ENCODE data around the gene SYNE2. TPM values are rescaled to one million over a fixed set of nuclear protein-coding genes. Genes with fewer than 3 reads are reported as not detected.
"Not testable (repeated sequence)": the region's sequence is repeated elsewhere in the genome, so short reads cannot be mapped to it uniquely, and the experiment has no call there.

Gene SYNE2
- total RNA-seq, 4 donors from 2014 or later = 96.9 to 207 (median 182) TPM

GRCh38 chr14:64208981-64209380 is 356.2 kb downstream of the SYNE2 start:
- DNase-seq (no peak), ATAC-seq (no peak)
- H3K4me3 ChIP-seq = no peak overlapping the region
- peak overlapping the region; percentile 72 to 99 (median 82) for H3K27ac ChIP-seq
- H3K4me1 ChIP-seq = peaks cover 35 to 41% of the 10 kb centered on the region in 2 donors
- TF ChIP-seq CTCF (IDR thresholded peaks at IDR 0.05 in 4 of 5, conservative IDR thresholded peaks at IDR 0.05 in 1 of 5) (no peak), POLR2A (IDR thresholded peaks at IDR 0.05) (no peak)
- H3K27me3 ChIP-seq = no peaks in the 10 kb centered on the region
- H3K9me3 ChIP-seq = no peaks in the 10 kb centered on the region
- intact Hi-C loops (cut with DNase I; ENCODE audit: low total_unique reads) = no loop called here
- in situ Hi-C loops (cut with MboI; ENCODE audit: low sequenced_read_pairs in 4 of 4) = no loop called here
- H3K36me3 ChIP-seq = peaks cover 0 to 25% of the 10 kb centered on the region in 2 donors

DNA sequence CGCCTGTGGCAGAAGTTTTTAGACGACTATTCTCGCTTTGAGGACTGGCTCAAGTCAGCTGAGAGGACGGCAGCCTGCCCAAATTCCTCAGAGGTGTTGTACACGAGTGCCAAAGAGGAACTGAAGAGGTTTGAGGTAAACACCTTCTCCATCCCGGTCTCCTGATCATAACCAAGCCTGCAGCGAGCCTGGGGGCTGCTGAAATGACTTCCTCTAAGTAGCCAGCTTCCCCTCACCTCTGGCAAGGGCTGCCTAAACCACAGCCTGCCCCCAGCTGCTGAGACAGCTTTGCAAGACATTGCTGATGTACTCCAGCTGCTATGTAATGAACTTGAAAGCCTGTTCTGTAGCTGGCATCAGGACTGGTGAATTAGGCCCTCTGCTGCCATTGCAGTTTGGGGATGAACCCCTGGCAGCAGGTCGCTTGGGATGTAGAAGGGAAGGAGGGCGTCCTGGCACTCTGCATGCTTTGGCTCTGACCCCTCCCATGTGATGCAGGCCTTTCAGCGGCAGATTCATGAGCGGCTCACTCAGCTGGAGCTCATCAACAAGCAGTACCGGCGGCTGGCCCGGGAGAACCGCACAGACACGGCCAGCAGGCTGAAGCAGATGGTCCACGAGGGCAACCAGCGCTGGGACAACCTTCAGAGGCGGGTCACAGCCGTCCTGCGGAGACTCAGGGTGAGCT is 356.8 kb downstream of the SYNE2 start:
- TF ChIP-seq POLR2A (IDR thresholded peaks at IDR 0.05) (no peak), CTCF (IDR thresholded peaks at IDR 0.05 in 4 of 5, conservative IDR thresholded peaks at IDR 0.05 in 1 of 5) (no peak)
- in situ Hi-C loops (cut with MboI; ENCODE audit: low sequenced_read_pairs in 4 of 4) = no loop called here
- ATAC-seq (peak; percentile 43 to 56), DNase-seq (peak; percentile 56 to 59)
- intact Hi-C loops (cut with DNase I; ENCODE audit: low total_unique reads) = no loop called here
- peak overlapping the region; percentile 72 to 99 (median 82) for H3K27ac ChIP-seq
- H3K36me3 ChIP-seq = peaks cover 0 to 25% of the 10 kb centered on the region in 2 donors
- H3K9me3 ChIP-seq = no peaks in the 10 kb centered on the region
- peaks cover 39 to 42% of the 10 kb centered on the region in 2 donors for H3K4me1 ChIP-seq
- no peak overlapping the region for H3K4me3 ChIP-seq
- no peaks in the 10 kb centered on the region for H3K27me3 ChIP-seq

DNA sequence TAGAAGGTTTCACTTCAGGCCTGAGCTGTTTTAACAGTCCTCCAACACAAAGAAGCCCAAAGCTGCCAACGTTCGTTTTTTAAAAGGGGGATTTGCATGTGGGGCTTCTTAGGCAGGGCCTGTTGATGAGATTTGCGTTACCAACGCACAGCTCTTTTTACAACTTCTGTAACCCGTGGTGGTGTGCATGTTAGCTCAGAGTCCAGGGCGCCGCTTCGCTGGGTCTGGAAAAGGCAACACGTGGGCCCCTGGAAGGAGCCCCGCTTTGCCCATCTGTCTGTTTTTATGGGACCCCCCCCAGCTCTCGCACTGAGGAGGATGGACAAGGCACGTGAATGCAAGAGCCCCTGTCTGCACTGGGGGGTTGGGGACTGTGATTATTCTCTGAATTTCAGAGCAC is 357.4 kb downstream of the SYNE2 start:
- peak overlapping the region; percentile 72 to 99 (median 82) for H3K27ac ChIP-seq
- no peaks in the 10 kb centered on the region for H3K9me3 ChIP-seq
- no peaks in the 10 kb centered on the region for H3K27me3 ChIP-seq
- ATAC-seq (no peak), DNase-seq (no peak)
- H3K4me3 ChIP-seq = no peak overlapping the region
- in situ Hi-C loops (cut with MboI; ENCODE audit: low sequenced_read_pairs in 4 of 4) (no loop called here), intact Hi-C loops (cut with DNase I; ENCODE audit: low total_unique reads) (no loop called here)
- TF ChIP-seq POLR2A (IDR thresholded peaks at IDR 0.05) (no peak), CTCF (IDR thresholded peaks at IDR 0.05 in 4 of 5, conservative IDR thresholded peaks at IDR 0.05 in 1 of 5) (no peak)
- H3K36me3 ChIP-seq = peaks cover 0 to 25% of the 10 kb centered on the region in 2 donors
- peaks cover 40 to 42% of the 10 kb centered on the region in 2 donors for H3K4me1 ChIP-seq

GRCh38 chr14:64210912-64211311 is 358.1 kb downstream of the SYNE2 start:
- DNase-seq; intact Hi-C loops (cut with DNase I; ENCODE audit: low total_unique reads); H3K4me3 ChIP-seq; H3K9me3 ChIP-seq; ATAC-seq; H3K27me3 ChIP-seq; in situ Hi-C loops (cut with MboI; ENCODE audit: low sequenced_read_pairs in 4 of 4): not testable (repeated sequence)
- Histone ChIP-seq H3K27ac (peak overlapping the region in 3 of 4 donors; percentile 72 to 99 (median 89)), H3K36me3 (peaks cover 0 to 25% of the 10 kb centered on the region in 2 donors), H3K4me1 (peaks cover 47% of the 10 kb centered on the region in 2 donors)

GRCh38 chr14:64212666-64213065 is 359.9 kb downstream of the SYNE2 start:
- H3K36me3 ChIP-seq = peaks cover 0 to 25% of the 10 kb centered on the region in 2 donors
- H3K4me1 ChIP-seq = peaks cover 61% of the 10 kb centered on the region in 2 donors
- no peak for DNase-seq
- H3K4me3 ChIP-seq = no peak overlapping the region
- no peaks in the 10 kb centered on the region for H3K27me3 ChIP-seq
- no peak for ATAC-seq
- no peaks in the 10 kb centered on the region for H3K9me3 ChIP-seq
- TF ChIP-seq POLR2A (IDR thresholded peaks at IDR 0.05) (no peak), CTCF (IDR thresholded peaks at IDR 0.05 in 4 of 5, conservative IDR thresholded peaks at IDR 0.05 in 1 of 5) (no peak)
- intact Hi-C loops (cut with DNase I; ENCODE audit: low total_unique reads) = no loop called here
- peak overlapping the region; percentile 89 to 99 (median 96) for H3K27ac ChIP-seq
- in situ Hi-C loops (cut with MboI; ENCODE audit: low sequenced_read_pairs in 4 of 4) = no loop called here
